HUES48 (cell line): Measurements from ENCODE around the gene ARHGAP24.
"Not testable (repeated sequence)": the region's sequence is repeated elsewhere in the genome, so short reads cannot be mapped to it uniquely, and the experiment has no call there.

ENCODE experiments used
- H3K27ac ChIP-seq: one replicate; pipeline ENCODE4 v1.7.0; 2013; ENCODE audit warnings: low read depth, low read length, inconsistent platforms
- H3K27me3 ChIP-seq: 2 replicates; pipeline ENCODE4 v1.6.1; 2013; ENCODE audit warnings: mild to moderate bottlenecking, low read length; ENCODE audit not compliant: control insufficient read depth, insufficient read depth
- H3K36me3 ChIP-seq: 2 replicates; pipeline ENCODE4 v1.6.1; 2013; ENCODE audit warnings: low read length; ENCODE audit not compliant: control insufficient read depth, insufficient read depth
- H3K4me1 ChIP-seq: 2 replicates; pipeline ENCODE4 v1.6.1; 2013; ENCODE audit warnings: mild to moderate bottlenecking, low read length; ENCODE audit not compliant: control insufficient read depth, insufficient read depth
- H3K4me3 ChIP-seq: 2 replicates; pipeline ENCODE4 v1.5.1; 2013; ENCODE audit warnings: mild to moderate bottlenecking, low read depth, low read length
- H3K9ac ChIP-seq: 2 replicates; pipeline ENCODE4 v1.6.1; 2013; ENCODE audit warnings: mild to moderate bottlenecking, low read depth, low read length, moderate library complexity
- H3K9me3 ChIP-seq: 2 replicates; pipeline ENCODE4 v1.6.1; 2013; ENCODE audit warnings: low read length; ENCODE audit not compliant: control insufficient read depth, insufficient read depth

The ARHGAP24 gene

GRCh38 chr4:85886665-85887064 lies 411.7 kb downstream of the ARHGAP24 start:
- no peaks in the 10 kb centered on the region for H3K27me3 ChIP-seq
- 0 out of 2 replicates have a peak, but pooled peaks cover 4% of the 10 kb centered on the region for H3K4me1 ChIP-seq
- no peak overlapping the region for H3K4me3 ChIP-seq
- H3K36me3 ChIP-seq = no peaks in the 10 kb centered on the region
- H3K9ac ChIP-seq = no peak overlapping the region
- H3K9me3 ChIP-seq = no peaks in the 10 kb centered on the region
- no peak overlapping the region for H3K27ac ChIP-seq

DNA sequence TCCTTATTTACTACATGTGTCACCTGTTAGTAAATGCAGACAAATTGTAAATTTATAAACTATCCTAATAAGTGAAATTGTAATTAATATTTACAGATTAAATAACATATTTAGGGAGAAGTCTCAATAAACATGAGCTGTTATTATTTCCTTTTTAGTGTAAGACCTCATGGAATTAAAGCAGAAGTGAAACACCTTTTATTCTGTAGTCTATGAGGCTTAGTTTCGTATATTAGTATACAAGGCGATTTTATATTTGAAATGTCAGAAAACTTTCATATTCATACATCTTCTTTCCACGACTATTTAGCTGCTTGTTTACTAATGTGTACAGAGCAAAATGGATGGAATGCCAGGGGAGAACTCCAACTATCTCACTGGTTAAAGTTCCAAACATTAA lies 414.4 kb downstream of the ARHGAP24 start:
- H3K27me3 ChIP-seq = no peaks in the 10 kb centered on the region
- no peak overlapping the region for H3K4me3 ChIP-seq
- no peak overlapping the region for H3K27ac ChIP-seq
- no peaks in the 10 kb centered on the region for H3K4me1 ChIP-seq
- H3K9me3 ChIP-seq = no peaks in the 10 kb centered on the region
- no peaks in the 10 kb centered on the region for H3K36me3 ChIP-seq
- H3K9ac ChIP-seq = no peak overlapping the region

DNA sequence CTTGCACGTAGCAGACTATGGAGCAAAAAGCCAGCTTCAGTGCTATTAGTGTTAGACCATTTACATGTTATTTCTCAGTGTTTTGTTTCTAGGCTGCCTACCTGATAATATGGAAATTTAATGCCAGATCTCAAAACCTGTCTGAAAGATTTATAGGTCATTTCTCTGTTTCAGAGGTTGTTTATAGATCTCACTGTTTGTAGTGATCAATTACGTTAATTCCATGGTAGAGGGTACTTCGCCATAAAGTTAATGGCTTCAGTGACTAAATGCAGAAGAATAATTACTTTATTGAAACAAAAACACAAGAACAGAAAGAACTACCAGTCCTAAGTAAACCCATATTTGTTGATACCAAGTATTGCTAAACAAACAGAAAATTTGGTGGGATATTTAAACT lies 420.8 kb downstream of the ARHGAP24 start:
- no peak overlapping the region for H3K4me3 ChIP-seq
- no peak overlapping the region for H3K9ac ChIP-seq
- H3K4me1 ChIP-seq = no peaks in the 10 kb centered on the region
- H3K9me3 ChIP-seq = no peaks in the 10 kb centered on the region
- no peaks in the 10 kb centered on the region for H3K36me3 ChIP-seq
- H3K27ac ChIP-seq = no peak overlapping the region
- H3K27me3 ChIP-seq = no peaks in the 10 kb centered on the region

GRCh38 chr4:85898231-85898630 lies 423.3 kb downstream of the ARHGAP24 start:
- Histone ChIP-seq H3K9ac (no peak overlapping the region), H3K4me1 (no peaks in the 10 kb centered on the region)

DNA sequence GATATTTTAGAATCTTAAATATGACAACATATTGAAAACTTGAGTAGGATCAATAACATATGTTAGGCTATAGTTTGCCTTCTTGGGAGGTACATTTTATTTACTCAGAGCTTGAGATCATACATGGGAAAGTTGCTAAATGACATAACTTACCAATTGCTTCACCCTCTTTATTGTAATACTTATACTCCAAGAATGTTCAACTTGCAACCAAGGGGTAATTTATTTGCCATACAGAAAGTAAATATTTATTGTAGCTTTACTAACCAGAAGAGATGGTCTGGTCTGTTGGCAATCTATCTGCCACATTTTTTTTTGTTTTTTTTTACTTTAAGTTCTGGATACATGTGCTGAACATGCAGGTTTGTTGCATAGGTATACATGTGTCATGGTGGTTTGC lies 426.6 kb downstream of the ARHGAP24 start:
- H3K27me3 ChIP-seq = no peaks in the 10 kb centered on the region
- H3K9ac ChIP-seq = no peak overlapping the region
- H3K4me3 ChIP-seq = no peak overlapping the region
- H3K9me3 ChIP-seq = no peaks in the 10 kb centered on the region
- no peak overlapping the region for H3K27ac ChIP-seq
- H3K4me1 ChIP-seq = no peaks in the 10 kb centered on the region
- H3K36me3 ChIP-seq = no peaks in the 10 kb centered on the region

More at GRCh38 chr4:85898231-85898630, 423.3 kb downstream of the ARHGAP24 start:
- no peaks in the 10 kb centered on the region for H3K27me3 ChIP-seq
- H3K27ac ChIP-seq = no peak overlapping the region
- no peaks in the 10 kb centered on the region for H3K9me3 ChIP-seq
- H3K36me3 ChIP-seq = no peaks in the 10 kb centered on the region
- H3K4me3 ChIP-seq = no peak overlapping the region

- H3K27me3 ChIP-seq, H3K27ac ChIP-seq, H3K9me3 ChIP-seq: not testable (repeated sequence)
Measured at GRCh38 chr4:85902647-85903046, 427.7 kb downstream of the ARHGAP24 start.

GRCh38 chr4:85905761-85906160 lies 430.8 kb downstream of the ARHGAP24 start:
- no peak overlapping the region for H3K4me3 ChIP-seq
- no peaks in the 10 kb centered on the region for H3K27me3 ChIP-seq
- H3K9me3 ChIP-seq = no peaks in the 10 kb centered on the region
- H3K4me1 ChIP-seq = no peaks in the 10 kb centered on the region
- no peaks in the 10 kb centered on the region for H3K36me3 ChIP-seq
- H3K27ac ChIP-seq = no peak overlapping the region
- H3K9ac ChIP-seq = no peak overlapping the region

More at GRCh38 chr4:85902647-85903046, 427.7 kb downstream of the ARHGAP24 start:
- not testable (repeated sequence) for H3K4me3 ChIP-seq, H3K9ac ChIP-seq, H3K4me1 ChIP-seq, H3K36me3 ChIP-seq

DNA sequence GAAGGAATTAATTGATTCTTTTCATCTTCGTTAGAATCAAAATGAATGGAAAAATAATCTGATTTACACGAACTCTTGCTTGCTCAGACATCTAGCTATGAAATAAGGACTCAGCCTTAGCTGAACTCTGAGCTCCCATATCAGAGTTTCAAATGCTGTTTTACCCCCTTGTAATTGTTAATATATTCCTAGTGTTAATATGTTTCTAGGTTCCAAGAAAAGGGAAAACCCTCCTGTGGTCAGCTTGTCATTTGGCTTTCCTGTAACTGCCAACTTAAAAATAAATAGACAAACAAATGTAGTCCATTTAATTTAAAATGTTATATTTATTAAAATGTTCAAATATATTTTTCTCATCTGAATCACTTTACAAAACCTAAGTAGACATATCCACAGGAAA lies 432.1 kb downstream of the ARHGAP24 start:
- H3K4me1 ChIP-seq = no peaks in the 10 kb centered on the region
- H3K36me3 ChIP-seq = no peaks in the 10 kb centered on the region
- H3K27ac ChIP-seq = no peak overlapping the region
- H3K4me3 ChIP-seq = no peak overlapping the region
- no peaks in the 10 kb centered on the region for H3K9me3 ChIP-seq
- no peak overlapping the region for H3K9ac ChIP-seq
- H3K27me3 ChIP-seq = no peaks in the 10 kb centered on the region

GRCh38 chr4:85909851-85910250 lies 434.9 kb downstream of the ARHGAP24 start:
- Histone ChIP-seq H3K27me3 (no peaks in the 10 kb centered on the region), H3K4me1 (no peaks in the 10 kb centered on the region; the same call in 1 of the 2 replicates), H3K27ac (no peak overlapping the region), H3K36me3 (no peaks in the 10 kb centered on the region), H3K4me3 (no peak overlapping the region), H3K9me3 (no peaks in the 10 kb centered on the region), H3K9ac (no peak overlapping the region)

GRCh38 chr4:85910985-85911384 lies 436.0 kb downstream of the ARHGAP24 start:
- Histone ChIP-seq H3K36me3 (no peaks in the 10 kb centered on the region), H3K4me3 (no peak overlapping the region), H3K27ac (no peak overlapping the region), H3K4me1 (no peaks in the 10 kb centered on the region; the same call in 1 of the 2 replicates), H3K9ac (no peak overlapping the region), H3K27me3 (no peaks in the 10 kb centered on the region), H3K9me3 (no peaks in the 10 kb centered on the region)

DNA sequence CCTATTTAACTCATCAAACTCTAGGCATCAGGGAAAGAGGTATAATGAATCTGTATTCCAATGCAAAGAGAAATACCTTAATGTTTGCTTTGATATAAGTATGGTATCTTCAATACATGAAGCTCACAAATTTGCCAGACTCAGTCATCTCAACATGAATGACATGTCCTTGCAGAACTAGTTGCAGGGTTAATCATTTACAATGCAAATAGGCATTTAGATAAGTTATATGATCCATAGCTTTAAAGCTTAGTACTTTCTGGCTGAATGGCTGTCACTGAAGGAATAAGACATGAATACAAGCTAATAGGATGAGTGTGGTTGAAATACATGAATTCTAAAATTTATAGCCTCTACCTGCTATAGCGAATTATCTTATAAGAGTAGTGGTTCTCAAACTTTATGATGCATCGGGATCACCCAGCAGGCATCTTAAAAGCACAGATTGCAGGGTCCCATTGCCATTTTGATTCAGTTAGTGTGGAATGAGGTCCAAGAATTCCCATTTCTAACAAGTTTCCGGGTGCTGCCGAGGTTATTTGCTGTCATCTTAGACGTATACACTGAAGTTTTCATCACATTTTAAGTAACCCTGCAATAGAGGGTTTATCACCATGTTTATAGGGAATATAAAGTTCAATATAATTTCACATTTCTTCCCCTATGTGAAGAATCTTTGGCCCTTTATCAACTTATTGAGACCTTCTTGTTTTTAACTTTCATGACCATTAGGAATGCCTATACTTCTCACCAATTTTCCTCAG lies 439.2 kb downstream of the ARHGAP24 start:
- no peaks in the 10 kb centered on the region; the same call in 1 of the 2 replicates for H3K4me1 ChIP-seq
- no peaks in the 10 kb centered on the region for H3K36me3 ChIP-seq
- no peak overlapping the region for H3K27ac ChIP-seq
- H3K9me3 ChIP-seq = no peaks in the 10 kb centered on the region
- H3K27me3 ChIP-seq = no peaks in the 10 kb centered on the region
- H3K4me3 ChIP-seq = no peak overlapping the region
- no peak overlapping the region for H3K9ac ChIP-seq
